Spleen (tissue), 11 donors: ENCODE results near the gene LGALS1. TPM values are rescaled to one million over a fixed set of nuclear protein-coding genes. Genes with fewer than 3 reads are reported as not detected.
"Not testable (repeated sequence)": the region's sequence is repeated elsewhere in the genome, so short reads cannot be mapped to it uniquely, and the experiment has no call there.

Source experiments
- DNase-seq: peaks from one replicate; pipeline ENCODE4 v3.0.0-alpha.2; 2020
- H3K27ac ChIP-seq, 8 donors: fragments of 200-600 bp; sonication (generic) in 7 of 8; 1 replicate in 4 of 8; 2 replicates in 4 of 8; pipeline versions ENCODE4 v1.5.0 to v1.8.0; 2016 to 2021; ENCODE audit warnings: inconsistent platforms in 4 of 8, mild to moderate bottlenecking in 4 of 8, moderate library complexity in 1 of 8
- H3K27me3 ChIP-seq, 7 donors: fragments of 200-600 bp; sonication (generic) in 6 of 7; replicated peaks in 1 of 7; 1 replicate in 4 of 7; 2 replicates in 3 of 7; pipeline versions ENCODE4 v1.5.0 to v1.8.0; 2016 to 2021; ENCODE audit warnings: inconsistent platforms in 3 of 7, mild to moderate bottlenecking in 1 of 7
- H3K36me3 ChIP-seq, 6 donors: fragments of 200-600 bp; sonication (generic) in 5 of 6; 1 replicate in 4 of 6; 2 replicates in 2 of 6; pipeline versions ENCODE4 v1.5.0 to v1.8.0; 2016 to 2021; ENCODE audit warnings: inconsistent platforms in 2 of 6
- H3K4me1 ChIP-seq, 6 donors: fragments of 200-600 bp; sonication (generic) in 5 of 6; 1 replicate in 3 of 6; 2 replicates in 3 of 6; pipeline versions ENCODE4 v1.5.0 to v1.8.0; 2016 to 2021; ENCODE audit warnings: inconsistent platforms in 3 of 6
- H3K4me3 ChIP-seq, 8 donors: fragments of 200-600 bp; sonication (generic) in 7 of 8; 1 replicate in 4 of 8; 2 replicates in 4 of 8; pipeline versions ENCODE4 v1.5.0 to v1.8.0; 2016 to 2021; ENCODE audit warnings: inconsistent platforms in 4 of 8, mild to moderate bottlenecking in 4 of 8, moderate library complexity in 2 of 8
- H3K9me3 ChIP-seq, 8 donors: fragments of 200-600 bp; sonication (generic) in 7 of 8; 1 replicate in 4 of 8; 2 replicates in 4 of 8; pipeline versions ENCODE4 v1.5.0 to v1.8.0; 2016 to 2021; ENCODE audit warnings: inconsistent platforms in 4 of 8
- POLR2A ChIP-seq, 3 donors: fragments of 450-650 bp; IDR thresholded peaks; one replicate each; pipeline ENCODE4 v1.5.1; 2017; ENCODE audit warnings: antibody characterized with exemption in 3 of 3, mild to moderate bottlenecking in 1 of 3
- POLR2AphosphoS5 ChIP-seq, 3 donors: sonication (generic); formaldehyde crosslinking; IDR thresholded peaks; one replicate each; pipeline ENCODE4 v1.5.1; 2017; ENCODE audit warnings: antibody characterized with exemption in 3 of 3
- WGBS, 5 donors: extraction: QIAGEN DNeasy Blood & Tissue Kit in 3 of 5; methylation state at CpG; one replicate each; pipeline versions ENCODE4 v1.1.5 to v1.1.7; 2013 to 2018; 5-methylcytosine and 5-hydroxymethylcytosine counted together
- intact Hi-C: fragments of 100-400 bp; cut with DNase I; formaldehyde crosslinking; loops from one replicate; pipeline ENCODE4 v1.15.0; 2023; ENCODE audit warnings: low total_unique reads
- polyA plus RNA-seq, 3 donors: library from polyadenylated mRNA; stranded (reverse); fragments of 200-250 nt; gene quantifications; one replicate each; pipeline ENCODE4 v1.2.1, GENCODE V29; 2013
- total RNA-seq, 7 donors: library from RNA; depleted of rRNA in 3 of 7; stranded (reverse); fragments of >200 nt in 3 of 7; fragmentation: NEBNext Ultra II Directional in 4 of 7; extraction: Animal tissue kit (Norgen Biotek cat#: 25700) in 4 of 7; gene quantifications; one replicate each; pipeline versions ENCODE4 v1.1.0 to v1.2.1, GENCODE V29; 2016 to 2021
- TF ChIP-seq, protein P1 (sequence below), 11 experiments: fragments of 200-600 bp in 7 of 11; fragments of 450-650 bp in 4 of 11; sonication (generic) in 4 of 11; IDR thresholded peaks in 8 of 11; conservative IDR thresholded peaks in 3 of 11; 1 replicate in 7 of 11; 2 replicates in 4 of 11; pipeline versions ENCODE4 v1.4.0 to v1.8.0; 2016 to 2021; ENCODE audit warnings: antibody characterized with exemption in 11 of 11, inconsistent platforms in 4 of 11, mild to moderate bottlenecking in 1 of 11
- donor health status: healthy with polysubstance abuse.
- donor health status: DM: no; HTN: no; CAD: no; lungs with moderate emphysema.
- donor health status: DM: no; HTN: no; CAD: no.
- donor health status: Bipolar disorder and iron deficiency.
- donor health status: healthy.
- donor health status: DM: no; HTN: no; CAD: no.
- donor health status: DM: yes; HTN: yes; CAD: no.

LGALS1 gene
- total and polyA plus RNA-seq, 10 donors, result 158 to 544 (median 394) TPM

DNA sequence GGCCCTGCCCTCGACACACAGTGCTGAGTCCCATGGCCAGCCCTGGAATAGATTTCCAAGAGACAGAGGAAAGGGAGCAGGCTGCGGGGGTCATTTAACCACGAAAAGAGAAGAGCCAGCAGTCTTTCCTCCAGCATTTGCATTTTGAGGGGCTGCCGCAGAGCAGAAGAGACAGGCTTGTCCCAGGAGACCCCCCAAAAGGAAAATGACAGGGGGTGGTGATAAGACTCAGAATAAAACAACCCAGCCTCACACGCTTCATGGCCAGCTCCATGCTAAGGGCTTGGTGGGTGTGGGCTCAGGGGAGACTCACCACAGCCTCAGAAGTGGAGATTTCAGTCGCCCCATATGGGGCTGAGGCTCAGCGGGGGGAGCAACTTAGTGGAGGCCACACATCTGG is 38.3 kb downstream of the LGALS1 start:
- 65 to 81% (median 77%) methylated on average over 7 of the region's 7 CpGs for WGBS, 5 donors
- intact Hi-C loops, result no loop called here
- Histone ChIP-seq H3K27ac (no peak overlapping the region), H3K4me3 (no peak overlapping the region), H3K9me3 (no peaks in the 10 kb centered on the region), H3K4me1 (peaks cover 0 to 9% (median 4%) of the 10 kb centered on the region in 6 donors), H3K27me3 (no peaks in the 10 kb centered on the region), H3K36me3 (peaks cover 0 to 33% (median 0%) of the 10 kb centered on the region in 6 donors)
- TF ChIP-seq, protein P1, sequence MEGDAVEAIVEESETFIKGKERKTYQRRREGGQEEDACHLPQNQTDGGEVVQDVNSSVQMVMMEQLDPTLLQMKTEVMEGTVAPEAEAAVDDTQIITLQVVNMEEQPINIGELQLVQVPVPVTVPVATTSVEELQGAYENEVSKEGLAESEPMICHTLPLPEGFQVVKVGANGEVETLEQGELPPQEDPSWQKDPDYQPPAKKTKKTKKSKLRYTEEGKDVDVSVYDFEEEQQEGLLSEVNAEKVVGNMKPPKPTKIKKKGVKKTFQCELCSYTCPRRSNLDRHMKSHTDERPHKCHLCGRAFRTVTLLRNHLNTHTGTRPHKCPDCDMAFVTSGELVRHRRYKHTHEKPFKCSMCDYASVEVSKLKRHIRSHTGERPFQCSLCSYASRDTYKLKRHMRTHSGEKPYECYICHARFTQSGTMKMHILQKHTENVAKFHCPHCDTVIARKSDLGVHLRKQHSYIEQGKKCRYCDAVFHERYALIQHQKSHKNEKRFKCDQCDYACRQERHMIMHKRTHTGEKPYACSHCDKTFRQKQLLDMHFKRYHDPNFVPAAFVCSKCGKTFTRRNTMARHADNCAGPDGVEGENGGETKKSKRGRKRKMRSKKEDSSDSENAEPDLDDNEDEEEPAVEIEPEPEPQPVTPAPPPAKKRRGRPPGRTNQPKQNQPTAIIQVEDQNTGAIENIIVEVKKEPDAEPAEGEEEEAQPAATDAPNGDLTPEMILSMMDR (IDR thresholded peaks at IDR 0.05 in 8 of 11, conservative IDR thresholded peaks at IDR 0.05 in 3 of 11), result no peak
- TF ChIP-seq POLR2A (IDR thresholded peaks at IDR 0.05) (no peak), POLR2AphosphoS5 (IDR thresholded peaks at IDR 0.05) (no peak)
- no peak for DNase-seq

DNA sequence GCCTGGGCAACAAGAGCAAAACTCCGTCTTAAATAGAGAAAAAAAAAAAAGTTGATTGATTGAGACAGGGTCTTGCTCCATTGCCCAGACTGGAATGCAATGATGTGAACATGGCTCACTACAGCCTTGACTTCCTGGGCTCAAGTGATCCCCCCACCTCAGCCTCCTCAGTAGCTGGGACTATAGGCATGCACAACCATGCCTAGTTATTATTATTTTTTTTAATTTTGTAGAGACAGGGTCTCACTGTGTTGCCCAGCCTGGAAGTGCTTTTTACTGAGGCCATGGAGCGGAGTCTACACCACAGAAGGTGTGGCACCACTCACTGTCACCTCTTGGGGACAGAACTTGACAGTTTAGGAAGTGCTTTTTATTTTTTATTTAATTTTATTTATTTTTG is 39.2 kb downstream of the LGALS1 start:
- H3K4me3 ChIP-seq, result no peak overlapping the region
- WGBS, 5 donors, result 86 to 89% (median 89%) methylated on average over 2 of the region's 2 CpGs
- intact Hi-C loops, result no loop called here
- no peaks in the 10 kb centered on the region for H3K27me3 ChIP-seq
- H3K36me3 ChIP-seq, result peaks cover 0 to 33% (median 0%) of the 10 kb centered on the region in 6 donors
- H3K9me3 ChIP-seq, result no peaks in the 10 kb centered on the region
- peaks cover 0 to under 1% (median 0%) of the 10 kb centered on the region in 6 donors for H3K4me1 ChIP-seq
- no peak for DNase-seq
- TF ChIP-seq POLR2A (IDR thresholded peaks at IDR 0.05), result no peak
- TF ChIP-seq POLR2AphosphoS5 (IDR thresholded peaks at IDR 0.05), result no peak
- TF ChIP-seq, protein P1 (IDR thresholded peaks at IDR 0.05 in 8 of 11, conservative IDR thresholded peaks at IDR 0.05 in 3 of 11), result no peak
- no peak overlapping the region for H3K27ac ChIP-seq

DNA sequence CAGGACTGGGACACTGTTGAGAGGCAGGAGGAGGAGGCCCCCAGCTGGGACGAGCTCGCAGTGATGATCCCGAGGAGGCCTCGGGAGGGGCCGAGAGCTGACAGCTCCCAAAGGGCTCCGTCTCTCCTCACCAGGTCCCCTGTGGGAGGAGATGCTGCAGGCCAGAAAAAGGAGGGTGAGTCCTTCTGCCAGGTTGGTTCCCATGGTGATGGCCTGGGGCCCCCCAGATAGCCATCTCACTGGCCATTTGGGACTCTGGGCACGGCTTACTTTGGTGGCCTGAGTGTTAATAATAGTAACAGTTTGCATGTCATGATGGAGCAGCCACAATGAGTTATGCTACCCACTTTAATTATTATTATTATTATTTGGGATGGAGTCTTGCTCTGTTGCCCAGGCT is 40.3 kb downstream of the LGALS1 start:
- no peaks in the 10 kb centered on the region for H3K4me1 ChIP-seq
- H3K27me3 ChIP-seq, result no peaks in the 10 kb centered on the region
- WGBS, 5 donors, result 93 to 98% (median 97%) methylated on average over 7 of the region's 7 CpGs
- no peak overlapping the region for H3K4me3 ChIP-seq
- peaks cover 0 to 33% (median 0%) of the 10 kb centered on the region in 6 donors for H3K36me3 ChIP-seq
- DNase-seq, result no peak
- TF ChIP-seq, protein P1 (IDR thresholded peaks at IDR 0.05 in 8 of 11, conservative IDR thresholded peaks at IDR 0.05 in 3 of 11), result no peak
- TF ChIP-seq POLR2AphosphoS5 (IDR thresholded peaks at IDR 0.05) (no peak), POLR2A (IDR thresholded peaks at IDR 0.05) (no peak)
- no peak overlapping the region for H3K27ac ChIP-seq
- H3K9me3 ChIP-seq, result no peaks in the 10 kb centered on the region
- intact Hi-C loops, result no loop called here

DNA sequence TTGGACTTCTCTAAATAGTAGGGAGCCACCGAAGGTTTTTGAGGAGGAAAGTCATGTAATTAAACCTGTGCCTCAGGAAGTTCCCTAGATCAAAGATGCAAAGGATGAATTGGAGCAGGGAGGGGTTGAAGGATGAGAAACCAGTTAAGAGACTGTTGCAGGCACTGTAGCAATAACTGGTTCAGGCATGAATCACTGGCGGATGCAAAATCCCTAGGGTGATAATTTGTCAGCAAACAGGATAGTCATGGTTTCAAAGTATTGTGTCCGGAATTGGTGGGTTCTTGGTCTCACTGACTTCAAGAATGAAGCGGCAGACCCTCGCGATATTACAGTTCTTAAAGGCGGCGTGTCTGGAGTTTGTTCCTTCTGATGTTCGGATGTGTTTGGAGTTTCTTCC is 41.3 kb downstream of the LGALS1 start:
- TF ChIP-seq, protein P1 (IDR thresholded peaks at IDR 0.05 in 8 of 11, conservative IDR thresholded peaks at IDR 0.05 in 3 of 11), result no peak
- TF ChIP-seq POLR2AphosphoS5 (IDR thresholded peaks at IDR 0.05) (no peak), POLR2A (IDR thresholded peaks at IDR 0.05) (no peak)
- Histone ChIP-seq H3K4me1 (no peaks in the 10 kb centered on the region), H3K9me3 (no peaks in the 10 kb centered on the region), H3K36me3 (peaks cover 0 to 33% (median 0%) of the 10 kb centered on the region in 6 donors), H3K27me3 (no peaks in the 10 kb centered on the region), H3K4me3 (no peak overlapping the region), H3K27ac (no peak overlapping the region)
- WGBS, 5 donors, result 93 to 96% (median 95%) methylated on average over 9 of the region's 9 CpGs
- intact Hi-C loops, result no loop called here
- no peak for DNase-seq

DNA sequence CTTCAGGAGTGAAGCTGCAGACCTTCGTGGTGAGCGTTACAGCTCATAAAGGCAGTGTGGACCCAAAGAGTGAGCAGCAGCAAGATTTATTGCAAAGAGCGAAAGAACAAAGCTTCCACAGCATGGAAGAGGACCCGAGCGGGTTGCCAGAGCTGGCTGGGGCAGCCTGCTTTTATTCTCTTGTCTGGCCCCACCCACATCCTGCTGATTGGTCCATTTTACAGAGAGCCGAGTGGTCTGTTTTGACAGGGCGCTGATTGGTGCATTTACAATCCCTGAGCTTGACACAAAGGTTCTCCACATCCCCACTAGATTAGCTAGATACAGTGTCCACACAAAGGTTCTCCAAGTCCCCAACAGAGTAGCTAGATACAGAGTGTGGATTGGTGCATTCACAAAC is 41.8 kb downstream of the LGALS1 start:
- H3K27me3 ChIP-seq, H3K4me1 ChIP-seq, H3K4me3 ChIP-seq, H3K9me3 ChIP-seq, DNase-seq, intact Hi-C loops, H3K27ac ChIP-seq: not testable (repeated sequence)
- peaks cover 0 to 33% (median 0%) of the 10 kb centered on the region in 6 donors for H3K36me3 ChIP-seq
- WGBS, 5 donors, result 93 to 96% (median 94%) methylated on average over 7 of the region's 7 CpGs

DNA sequence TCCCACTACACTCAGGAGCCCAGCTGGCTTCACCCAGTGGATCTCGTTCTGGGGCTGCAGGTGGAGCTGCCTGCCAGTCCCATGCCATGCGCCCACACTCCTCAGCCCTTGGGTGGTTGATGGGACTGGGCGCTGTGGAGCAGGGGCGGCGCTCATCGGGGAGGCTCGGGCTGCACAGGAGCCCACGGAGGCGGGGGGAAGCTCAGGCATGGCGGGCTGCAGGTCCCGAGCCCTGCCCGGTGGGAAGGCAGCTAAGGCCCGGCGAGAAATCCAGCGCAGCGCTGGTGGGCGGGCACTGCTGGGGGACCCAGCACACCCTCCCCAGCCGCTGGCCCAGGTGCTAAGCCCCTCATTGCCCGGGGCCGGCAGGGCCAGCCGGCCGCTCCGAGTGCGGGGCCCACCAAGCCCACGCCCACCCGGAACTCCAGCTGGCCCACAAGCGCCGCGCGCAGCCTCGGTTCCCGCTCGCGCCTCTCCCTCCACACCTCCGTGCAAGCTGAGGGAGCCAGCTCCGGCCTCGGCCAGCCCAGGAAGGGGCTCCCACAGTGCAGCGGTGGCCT is 42.4 kb downstream of the LGALS1 start:
- intact Hi-C loops, H3K4me1 ChIP-seq, H3K27ac ChIP-seq, H3K4me3 ChIP-seq, H3K9me3 ChIP-seq, H3K27me3 ChIP-seq, DNase-seq: not testable (repeated sequence)
- peaks cover 0 to 33% (median 0%) of the 10 kb centered on the region in 6 donors for H3K36me3 ChIP-seq
- WGBS, 5 donors, result 89 to 97% (median 95%) methylated on average over 14 to 38 of the region's 38 CpGs
